Measurements from ENCODE around the gene FUT6. TPM values are rescaled to one million over a fixed set of nuclear protein-coding genes. Genes with fewer than 3 reads are reported as not detected.

FUT6 gene
- total RNA-seq, 1 donor from 2014 or later: not detected

DNA sequence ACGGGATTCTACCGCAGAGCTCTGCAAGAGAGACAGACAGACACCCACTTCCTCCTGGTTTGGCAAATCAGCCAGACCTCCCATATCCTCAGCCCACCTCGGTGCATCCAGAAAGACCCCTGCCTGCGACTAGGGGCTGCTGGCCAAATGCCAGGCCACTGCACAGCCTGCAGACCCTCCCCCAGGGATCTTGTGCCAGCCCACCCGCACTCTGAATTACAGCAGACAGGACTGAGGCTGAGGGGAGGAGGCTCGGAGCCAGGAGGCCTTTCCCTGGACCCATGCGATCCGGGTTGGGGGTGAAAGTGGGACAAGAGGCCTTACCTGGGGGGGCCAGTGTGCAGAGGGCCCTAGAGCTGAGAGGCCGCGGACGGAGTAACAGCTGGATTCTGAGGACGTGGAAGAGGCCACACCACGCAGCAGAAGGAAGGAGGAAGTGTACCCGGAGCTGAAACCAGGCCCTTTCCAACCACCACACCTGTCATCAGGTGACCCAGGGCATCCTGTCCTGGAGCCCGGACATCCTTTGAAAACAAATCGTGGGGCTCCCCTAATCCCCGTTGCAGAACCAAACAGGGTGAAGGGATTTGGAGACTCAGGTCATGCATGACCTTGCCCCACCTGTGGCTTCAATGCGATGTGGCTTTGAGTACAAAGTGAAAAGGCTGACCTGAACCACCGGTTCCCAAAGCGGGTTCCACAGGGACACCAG is 993 bp downstream of the FUT6 start:
- H3K4me1 Mint-ChIP-seq (ENCODE audit: low read depth): peaks cover 3% of the 10 kb centered on the region
- TF ChIP-seq, protein P1, sequence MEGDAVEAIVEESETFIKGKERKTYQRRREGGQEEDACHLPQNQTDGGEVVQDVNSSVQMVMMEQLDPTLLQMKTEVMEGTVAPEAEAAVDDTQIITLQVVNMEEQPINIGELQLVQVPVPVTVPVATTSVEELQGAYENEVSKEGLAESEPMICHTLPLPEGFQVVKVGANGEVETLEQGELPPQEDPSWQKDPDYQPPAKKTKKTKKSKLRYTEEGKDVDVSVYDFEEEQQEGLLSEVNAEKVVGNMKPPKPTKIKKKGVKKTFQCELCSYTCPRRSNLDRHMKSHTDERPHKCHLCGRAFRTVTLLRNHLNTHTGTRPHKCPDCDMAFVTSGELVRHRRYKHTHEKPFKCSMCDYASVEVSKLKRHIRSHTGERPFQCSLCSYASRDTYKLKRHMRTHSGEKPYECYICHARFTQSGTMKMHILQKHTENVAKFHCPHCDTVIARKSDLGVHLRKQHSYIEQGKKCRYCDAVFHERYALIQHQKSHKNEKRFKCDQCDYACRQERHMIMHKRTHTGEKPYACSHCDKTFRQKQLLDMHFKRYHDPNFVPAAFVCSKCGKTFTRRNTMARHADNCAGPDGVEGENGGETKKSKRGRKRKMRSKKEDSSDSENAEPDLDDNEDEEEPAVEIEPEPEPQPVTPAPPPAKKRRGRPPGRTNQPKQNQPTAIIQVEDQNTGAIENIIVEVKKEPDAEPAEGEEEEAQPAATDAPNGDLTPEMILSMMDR (IDR thresholded peaks at IDR 0.05; ENCODE audit: unreplicated experiment): no peak
- H3K27me3 Mint-ChIP-seq: peaks cover 15% of the 10 kb centered on the region
- H3K27ac Mint-ChIP-seq: no peak overlapping the region
- no peaks in the 10 kb centered on the region for H3K9me3 Mint-ChIP-seq (ENCODE audit: low read depth)
- no peak overlapping the region for H3K4me3 Mint-ChIP-seq (ENCODE audit: low read depth)
- no peak for DNase-seq (ENCODE audit: low spot score, unreplicated experiment)
- no peaks in the 10 kb centered on the region for H3K36me3 Mint-ChIP-seq (ENCODE audit: insufficient read depth)

DNA sequence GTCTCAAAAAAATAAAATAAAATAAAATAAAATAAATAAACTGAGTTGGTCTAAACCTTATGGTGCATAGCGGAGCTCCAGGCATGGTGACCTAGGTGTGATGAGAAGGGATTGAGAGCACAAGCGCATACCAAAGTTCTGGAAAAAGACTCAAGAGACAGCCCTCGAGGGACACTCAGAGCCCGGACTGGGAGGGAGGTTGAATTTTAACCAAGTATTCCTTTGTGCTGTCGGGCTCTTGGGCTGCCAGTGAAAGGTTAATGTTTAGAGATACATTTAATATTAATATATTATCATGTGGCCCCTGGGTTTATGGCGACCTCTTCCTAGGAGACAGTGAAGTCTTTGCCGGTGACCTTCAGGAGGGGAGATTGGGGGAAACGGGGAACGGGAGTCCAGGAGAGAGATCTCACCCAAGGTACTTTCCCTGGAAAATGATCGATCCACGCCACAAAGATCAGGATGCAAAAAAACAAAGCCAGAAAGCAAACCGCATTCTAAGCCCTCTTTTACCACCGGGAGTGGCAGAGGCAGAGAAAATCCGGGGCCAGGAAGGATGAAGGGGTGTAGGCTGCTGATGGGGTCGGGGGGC is 1.6 kb downstream of the FUT6 start:
- Mint-ChIP-seq H3K36me3 (ENCODE audit: insufficient read depth) (no peaks in the 10 kb centered on the region), H3K4me3 (ENCODE audit: low read depth) (no peak overlapping the region), H3K27ac (peak overlapping the region; percentile 40), H3K4me1 (ENCODE audit: low read depth) (peaks cover 3% of the 10 kb centered on the region), H3K27me3 (peaks cover 15% of the 10 kb centered on the region), H3K9me3 (ENCODE audit: low read depth) (no peaks in the 10 kb centered on the region)
- DNase-seq (ENCODE audit: low spot score, unreplicated experiment): no peak
- TF ChIP-seq, protein P1 (IDR thresholded peaks at IDR 0.05; ENCODE audit: unreplicated experiment): no peak

DNA sequence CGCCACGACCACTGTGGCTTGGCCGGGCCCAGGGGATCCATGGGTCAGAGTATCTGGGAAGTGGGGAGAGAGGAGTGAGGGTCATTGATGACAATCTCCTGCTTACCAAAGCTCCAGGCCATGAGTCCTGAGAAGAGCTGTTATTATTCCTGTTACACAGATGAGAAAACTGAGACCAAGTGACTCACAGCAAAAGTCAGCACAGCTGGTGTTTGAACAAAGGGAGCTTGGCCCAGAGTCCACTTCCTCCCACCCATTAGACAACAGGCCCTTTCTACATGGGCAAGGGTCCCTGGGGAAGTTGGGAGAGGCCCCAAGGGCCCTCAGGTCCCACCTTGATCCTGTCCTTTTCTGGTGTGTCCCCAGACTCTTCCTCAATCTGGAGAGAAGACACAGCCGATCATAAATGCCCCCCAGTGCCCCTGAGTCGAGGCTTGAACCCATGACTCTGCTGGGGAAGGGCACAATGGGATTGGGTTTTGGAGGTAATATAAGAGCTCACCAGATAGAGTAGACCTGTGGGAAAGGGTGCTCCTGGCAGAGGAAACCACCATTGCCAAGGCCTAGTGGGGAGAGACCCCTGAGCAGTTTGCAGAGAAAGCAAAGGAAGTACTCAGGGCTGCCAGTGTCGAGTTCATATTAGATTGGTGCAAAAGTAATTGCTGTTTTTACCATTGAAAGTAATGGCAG is 6.8 kb downstream of the FUT6 start:
- TF ChIP-seq, protein P1 (IDR thresholded peaks at IDR 0.05; ENCODE audit: unreplicated experiment): no peak
- no peaks in the 10 kb centered on the region for H3K9me3 Mint-ChIP-seq (ENCODE audit: low read depth)
- H3K36me3 Mint-ChIP-seq (ENCODE audit: insufficient read depth): no peaks in the 10 kb centered on the region
- peak overlapping the region; percentile 30 for H3K27ac Mint-ChIP-seq
- H3K27me3 Mint-ChIP-seq: peaks cover 20% of the 10 kb centered on the region
- DNase-seq (ENCODE audit: low spot score, unreplicated experiment): no peak
- peaks cover 1% of the 10 kb centered on the region for H3K4me1 Mint-ChIP-seq (ENCODE audit: low read depth)
- no peak overlapping the region for H3K4me3 Mint-ChIP-seq (ENCODE audit: low read depth)

DNA sequence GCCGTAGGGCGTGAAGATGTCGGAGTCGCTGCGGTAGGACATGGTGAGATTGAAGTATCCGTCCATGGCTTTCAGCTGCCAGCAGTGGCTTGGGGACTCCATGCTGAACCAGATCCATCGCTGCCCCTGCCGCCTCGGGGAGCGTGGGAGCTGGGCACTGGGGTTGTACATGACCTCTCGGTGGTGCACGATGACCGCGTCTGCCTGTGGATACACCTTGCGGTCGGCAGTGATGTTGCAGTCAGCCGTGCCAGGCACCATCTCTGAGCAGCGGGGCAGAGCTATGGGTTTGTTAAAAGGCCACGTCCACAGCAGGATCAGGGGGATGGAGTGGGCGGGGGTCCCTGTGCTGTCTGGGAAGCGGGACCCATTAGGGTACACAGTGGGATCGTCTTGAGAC is 7.4 kb downstream of the FUT6 start:
- Mint-ChIP-seq H3K4me3 (ENCODE audit: low read depth) (no peak overlapping the region), H3K27me3 (peaks cover 20% of the 10 kb centered on the region), H3K4me1 (ENCODE audit: low read depth) (peaks cover 1% of the 10 kb centered on the region), H3K36me3 (ENCODE audit: insufficient read depth) (no peaks in the 10 kb centered on the region), H3K27ac (peak overlapping the region; percentile 30), H3K9me3 (ENCODE audit: low read depth) (no peaks in the 10 kb centered on the region)
- TF ChIP-seq, protein P1 (IDR thresholded peaks at IDR 0.05; ENCODE audit: unreplicated experiment): no peak
- no peak for DNase-seq (ENCODE audit: low spot score, unreplicated experiment)

DNA sequence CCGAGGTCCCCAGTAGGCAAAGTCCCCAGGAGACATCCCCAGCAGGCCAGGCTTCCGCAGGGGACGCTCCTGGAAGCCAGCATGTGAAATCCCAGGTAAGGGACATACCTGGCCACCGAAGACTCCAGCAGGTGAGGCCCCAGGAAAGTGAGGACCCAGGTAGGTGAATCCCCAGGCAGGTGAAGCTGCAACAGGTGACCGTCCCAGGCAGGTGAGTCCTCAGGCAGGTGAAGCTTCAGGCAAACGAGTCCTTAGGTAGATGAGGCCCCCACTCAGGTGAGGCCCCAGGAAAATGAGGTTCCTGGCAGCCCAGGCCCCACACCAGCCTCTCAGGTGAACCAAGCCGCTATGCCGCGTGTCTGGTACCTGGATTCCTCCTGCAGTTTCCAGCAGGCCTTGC is 8.3 kb downstream of the FUT6 start:
- Mint-ChIP-seq H3K9me3 (ENCODE audit: low read depth) (no peaks in the 10 kb centered on the region), H3K4me3 (ENCODE audit: low read depth) (no peak overlapping the region), H3K27me3 (peaks cover 20% of the 10 kb centered on the region), H3K4me1 (ENCODE audit: low read depth) (peaks cover 1% of the 10 kb centered on the region), H3K27ac (no peak overlapping the region), H3K36me3 (ENCODE audit: insufficient read depth) (no peaks in the 10 kb centered on the region)
- DNase-seq (ENCODE audit: low spot score, unreplicated experiment): no peak
- TF ChIP-seq, protein P1 (IDR thresholded peaks at IDR 0.05; ENCODE audit: unreplicated experiment): no peak

Data from progenitor cell of endocrine pancreas (in vitro differentiated cells).